Ectodermal cell (in vitro differentiated cells): ENCODE measurements around the gene SUMO1.
A peak's percentile ranks its signal among the peaks of the same experiment; 100 is the strongest.
"Not testable (repeated sequence)": the region's sequence is repeated elsewhere in the genome, so short reads cannot be mapped to it uniquely, and the experiment has no call there.

Experiments used
- H3K27ac ChIP-seq: 2 replicates; pipeline ENCODE4 v1.7.0; 2013; ENCODE audit warnings: mild to moderate bottlenecking, low read depth, low read length; ENCODE audit not compliant: insufficient read depth, poor library complexity, severe bottlenecking
- H3K27me3 ChIP-seq: 2 replicates; pipeline ENCODE4 v1.7.0; 2013; ENCODE audit warnings: mild to moderate bottlenecking, low read length; ENCODE audit not compliant: insufficient read depth, control insufficient read depth, poor library complexity, severe bottlenecking
- H3K36me3 ChIP-seq: one replicate; pipeline ENCODE4 v1.7.0; 2013; ENCODE audit warnings: low read length; ENCODE audit not compliant: control insufficient read depth, insufficient read depth
- H3K4me1 ChIP-seq: one replicate; pipeline ENCODE4 v1.7.0; 2013; ENCODE audit warnings: low read length; ENCODE audit not compliant: control insufficient read depth, insufficient read depth
- H3K4me3 ChIP-seq: 2 replicates; pipeline ENCODE4 v1.7.0; 2013; ENCODE audit warnings: low read depth, low read length, control low read depth; ENCODE audit not compliant: insufficient read depth
- H3K9me3 ChIP-seq: 2 replicates; pipeline ENCODE4 v1.7.0; 2013; ENCODE audit warnings: mild to moderate bottlenecking, low read length, moderate library complexity; ENCODE audit not compliant: control insufficient read depth
- WGBS, 2 experiments: methylation state at CpG; one replicate each; pipeline ENCODE4 v1.1.7; 2013; ENCODE audit warnings: missing lambda C conversion rate in 2 of 2; 5-methylcytosine and 5-hydroxymethylcytosine counted together

SUMO1 gene

DNA sequence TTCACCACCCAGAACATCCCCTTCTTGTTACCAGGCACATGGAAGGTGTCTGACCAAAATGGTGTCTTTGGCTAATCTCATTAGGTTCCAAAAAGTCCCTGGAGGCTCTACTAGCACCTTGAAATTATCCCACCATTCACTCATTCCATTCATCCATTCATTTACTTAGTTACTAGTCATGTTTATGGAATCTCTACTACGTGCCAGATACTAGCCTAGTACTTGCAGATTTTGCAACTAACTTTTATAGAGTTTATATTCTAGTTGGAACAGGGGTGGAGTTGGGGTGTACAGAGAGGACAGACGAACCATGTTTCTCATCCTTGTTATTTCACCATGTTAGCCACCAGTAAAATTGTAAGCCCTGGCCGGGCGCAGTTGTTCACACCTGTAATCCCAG lies 23.1 kb upstream of the SUMO1 start:
- Histone ChIP-seq H3K4me1 (no peaks in the 10 kb centered on the region), H3K27ac (no peak overlapping the region), H3K27me3 (no peaks in the 10 kb centered on the region), H3K4me3 (no peak overlapping the region), H3K36me3 (no peaks in the 10 kb centered on the region), H3K9me3 (no peaks in the 10 kb centered on the region)
- WGBS, 2 experiments: 73 to 75% methylated on average over 4 of the region's 4 CpGs

DNA sequence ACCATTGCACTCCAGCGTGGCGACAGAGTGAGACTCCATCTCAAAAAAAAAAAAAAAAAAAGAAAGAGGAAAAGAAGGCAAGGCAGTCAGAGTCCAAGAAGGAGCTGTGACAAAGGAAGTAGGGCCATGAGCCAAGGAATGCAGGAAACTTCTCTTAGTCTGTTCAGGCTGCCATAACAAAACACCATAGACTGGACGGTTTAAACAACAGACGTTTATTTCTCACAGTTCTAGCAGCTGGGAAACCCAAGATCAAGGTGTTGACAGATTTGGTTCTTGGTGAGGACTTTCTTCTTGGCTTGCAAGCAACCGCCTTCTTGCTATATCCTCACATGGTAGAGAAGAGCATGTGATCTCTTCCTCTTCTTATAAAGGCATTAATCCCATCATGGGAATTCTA lies 13.1 kb upstream of the SUMO1 start:
- Histone ChIP-seq H3K27me3 (no peaks in the 10 kb centered on the region), H3K4me1 (no peaks in the 10 kb centered on the region), H3K9me3 (no peaks in the 10 kb centered on the region), H3K27ac (no peak overlapping the region), H3K4me3 (no peak overlapping the region), H3K36me3 (no peaks in the 10 kb centered on the region)
- WGBS, 2 experiments: 93 to 98% methylated on average over 5 of the region's 5 CpGs

DNA sequence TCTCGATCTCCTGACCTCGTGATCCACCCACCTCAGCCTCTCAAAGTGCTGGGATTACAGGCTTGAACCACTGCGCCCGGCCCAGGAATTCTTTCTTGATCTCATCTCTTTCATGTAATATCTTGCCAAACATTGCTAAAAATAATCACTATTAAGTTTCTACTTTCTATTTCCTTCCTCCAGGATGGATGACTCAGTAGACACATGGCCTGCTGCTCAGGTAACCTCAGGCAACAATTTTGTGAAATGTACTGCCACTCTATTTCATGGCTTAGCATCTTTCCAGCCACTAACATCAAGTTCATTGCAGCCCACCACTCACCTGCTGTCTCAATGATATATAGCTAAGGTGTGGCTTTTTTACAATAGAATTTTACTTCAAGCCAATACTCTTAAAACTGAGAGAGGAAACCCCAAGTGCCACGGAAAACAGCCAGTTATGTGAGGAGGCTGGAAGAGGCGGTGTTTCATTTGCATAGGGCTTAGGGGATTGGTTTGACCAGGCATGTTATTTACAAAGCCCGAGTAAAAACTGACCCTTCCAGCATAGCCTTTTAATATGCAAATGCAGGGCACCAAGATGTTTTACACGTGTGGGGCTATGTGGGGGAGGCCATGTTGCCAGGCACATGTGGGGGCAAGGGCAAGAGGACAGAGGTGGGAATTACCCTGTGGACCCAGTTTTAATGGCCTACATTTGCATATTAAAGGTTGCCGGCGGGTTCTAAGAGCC lies 11.3 kb upstream of the SUMO1 start:
- Histone ChIP-seq H3K36me3 (no peaks in the 10 kb centered on the region), H3K27ac (peak overlapping the region; percentile 8), H3K9me3 (no peaks in the 10 kb centered on the region), H3K27me3 (no peaks in the 10 kb centered on the region), H3K4me1 (no peaks in the 10 kb centered on the region), H3K4me3 (peak overlapping the region; percentile 6)
- 36 to 42% methylated on average over 10 of the region's 10 CpGs for WGBS, 2 experiments

DNA sequence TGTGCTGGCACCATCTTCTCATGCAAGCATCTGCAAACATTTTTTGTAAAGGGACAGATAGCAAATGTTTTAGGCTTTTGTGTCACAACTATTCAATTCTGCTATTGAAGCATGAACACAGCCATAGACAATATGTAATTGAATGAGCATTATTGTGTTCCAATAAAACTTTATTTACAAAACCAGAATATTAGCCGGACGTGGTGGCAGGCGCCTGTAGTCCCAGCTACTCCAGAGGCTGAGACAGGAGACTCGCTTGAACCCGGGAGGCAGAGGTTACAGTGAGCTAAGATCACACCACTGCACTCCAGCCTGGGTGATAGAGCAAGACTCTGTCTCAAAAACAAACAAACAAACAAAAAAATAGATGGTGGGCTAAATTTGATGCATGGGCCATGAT lies 9.3 kb upstream of the SUMO1 start:
- H3K27ac ChIP-seq, H3K4me1 ChIP-seq, H3K27me3 ChIP-seq, H3K9me3 ChIP-seq, H3K36me3 ChIP-seq, H3K4me3 ChIP-seq: not testable (repeated sequence)
- 82 to 97% methylated on average over 5 of the region's 5 CpGs for WGBS, 2 experiments

- H3K4me1 ChIP-seq: peaks cover 5% of the 10 kb centered on the region
- no peaks in the 10 kb centered on the region for H3K27me3 ChIP-seq
- peak overlapping the region; percentile 97 for H3K4me3 ChIP-seq
- whole genome bisulfite sequencing, 2 experiments: 0 to 1% methylated on average over 30 of the region's 30 CpGs
- no peaks in the 10 kb centered on the region for H3K36me3 ChIP-seq
- no peaks in the 10 kb centered on the region for H3K9me3 ChIP-seq
- H3K27ac ChIP-seq: peak overlapping the region; percentile 90
Measured at GRCh38 chr2:202237787-202238233, 587 bp downstream of the SUMO1 start.

GRCh38 chr2:202221873-202222272 lies 16.5 kb downstream of the SUMO1 start:
- Histone ChIP-seq H3K9me3 (no peaks in the 10 kb centered on the region), H3K4me1 (peaks cover 5% of the 10 kb centered on the region), H3K4me3 (no peak overlapping the region), H3K27ac (peak overlapping the region; percentile 30), H3K36me3 (peaks cover 13% of the 10 kb centered on the region), H3K27me3 (no peaks in the 10 kb centered on the region)
- WGBS, 2 experiments: 43 to 51% methylated on average over 1 of the region's 1 CpG

GRCh38 chr2:202215179-202215578 lies 23.2 kb downstream of the SUMO1 start:
- WGBS, 2 experiments: 86 to 100% methylated on average over 1 of the region's 1 CpG
- Histone ChIP-seq H3K36me3 (peaks cover 22% of the 10 kb centered on the region), H3K27me3 (no peaks in the 10 kb centered on the region)

DNA sequence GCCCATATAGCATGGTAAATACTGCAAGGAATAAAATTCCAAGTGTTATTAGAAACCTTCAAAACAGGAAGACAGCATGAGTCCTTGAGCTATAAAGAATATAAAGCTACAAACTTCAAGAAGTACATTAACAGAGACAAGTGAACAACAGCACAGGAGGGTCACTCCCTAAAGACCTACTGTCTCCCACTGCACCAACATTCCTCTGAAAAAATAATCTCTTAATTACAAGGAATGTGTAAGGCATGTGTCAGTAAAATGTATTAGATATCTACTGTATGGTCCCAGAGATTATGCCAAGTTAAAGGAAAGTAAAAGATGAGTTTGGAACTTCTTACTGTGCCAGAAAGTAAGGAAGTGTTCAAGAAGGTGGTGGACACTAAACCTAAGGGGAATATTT lies 29.9 kb downstream of the SUMO1 start:
- H3K4me1 ChIP-seq: no peaks in the 10 kb centered on the region
- no peak overlapping the region for H3K4me3 ChIP-seq
- no peaks in the 10 kb centered on the region for H3K9me3 ChIP-seq
- H3K36me3 ChIP-seq: peaks cover 15% of the 10 kb centered on the region
- no peaks in the 10 kb centered on the region for H3K27me3 ChIP-seq
- no peak overlapping the region for H3K27ac ChIP-seq

More at GRCh38 chr2:202215179-202215578, 23.2 kb downstream of the SUMO1 start:
- no peak overlapping the region for H3K4me3 ChIP-seq
- H3K4me1 ChIP-seq: no peaks in the 10 kb centered on the region
- no peaks in the 10 kb centered on the region for H3K9me3 ChIP-seq
- no peak overlapping the region for H3K27ac ChIP-seq

GRCh38 chr2:202204855-202205254 lies 33.5 kb downstream of the SUMO1 start:
- Histone ChIP-seq H3K27me3 (no peaks in the 10 kb centered on the region), H3K4me1 (no peaks in the 10 kb centered on the region), H3K27ac (no peak overlapping the region), H3K9me3 (no peaks in the 10 kb centered on the region), H3K36me3 (peaks cover 6% of the 10 kb centered on the region), H3K4me3 (no peak overlapping the region)
- 91 to 94% methylated on average over 2 of the region's 2 CpGs for WGBS, 2 experiments

DNA sequence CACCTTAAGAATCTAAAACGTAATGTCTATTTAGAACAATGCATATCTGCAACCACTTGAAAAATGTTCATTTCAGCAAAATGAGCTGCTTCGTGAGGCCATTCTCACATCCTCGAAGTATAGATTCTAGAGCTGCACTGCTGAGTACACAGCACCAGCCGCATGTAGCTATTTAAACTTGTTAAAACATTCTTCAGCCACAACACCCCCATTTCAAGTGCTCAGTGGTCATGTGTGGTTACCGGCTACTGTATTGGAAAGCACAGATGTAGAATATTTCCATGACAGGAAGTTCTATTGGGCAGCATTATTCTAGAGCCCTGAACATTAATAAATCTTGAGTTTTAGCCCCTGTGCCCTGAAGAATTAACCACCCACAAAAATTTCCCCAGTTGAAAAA lies 35.0 kb downstream of the SUMO1 start:
- no peaks in the 10 kb centered on the region for H3K9me3 ChIP-seq
- 91 to 95% methylated on average over 5 of the region's 5 CpGs for WGBS, 2 experiments
- no peaks in the 10 kb centered on the region for H3K4me1 ChIP-seq
- no peaks in the 10 kb centered on the region for H3K36me3 ChIP-seq
- H3K27ac ChIP-seq: no peak overlapping the region
- no peaks in the 10 kb centered on the region for H3K27me3 ChIP-seq
- H3K4me3 ChIP-seq: no peak overlapping the region
